ENCODE results near the gene PPP4R3B.

- no peak for TF ChIP-seq CTCF (IDR thresholded peaks at IDR 0.05; ENCODE audit: insufficient read depth, low read length, poor library complexity, severe bottlenecking)
- TF ChIP-seq EZH2phosphoT487 (conservative IDR thresholded peaks at IDR 0.05; ENCODE audit: low read length): no peak
Measured at GRCh38 chr2:55565613-55566012, 51.8 kb downstream of the PPP4R3B start.

Measured in SU-DHL-6 (cell line).